Activated CD4-positive, alpha-beta T cell treated with anti-CD3 and anti-CD28 coated beads, Interleukin-2, amount 50 U/mL, for 4 hours (primary cell): ENCODE measurements around the gene SRC.
A peak's percentile ranks its signal among the peaks of the same experiment; 100 is the strongest.
"Not testable (repeated sequence)": the region's sequence is repeated elsewhere in the genome, so short reads cannot be mapped to it uniquely, and the experiment has no call there.

Experiments used
- DNase-seq, 2 experiments: peaks; one replicate each; pipeline ENCODE4 v3.0.0-alpha.2; 2020

SRC gene

DNA sequence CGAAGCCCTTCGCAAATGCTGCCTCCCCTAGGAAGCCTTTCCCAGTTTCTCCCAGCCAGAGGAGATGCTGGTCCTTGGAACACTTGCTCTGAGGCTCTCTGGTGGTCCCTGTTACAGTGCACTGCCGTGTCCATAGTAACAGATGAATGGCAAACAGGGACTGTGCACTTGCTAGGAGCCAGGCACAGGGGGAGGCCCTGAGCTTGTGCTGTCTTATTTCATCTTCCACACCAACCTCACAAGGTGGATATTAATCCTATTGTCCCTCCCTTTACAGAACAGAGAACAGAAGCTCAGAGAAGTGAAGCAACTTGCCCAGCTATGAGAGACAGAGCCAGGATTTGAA, 19.0 kb downstream of the SRC start:
- no peak for DNase-seq

DNA sequence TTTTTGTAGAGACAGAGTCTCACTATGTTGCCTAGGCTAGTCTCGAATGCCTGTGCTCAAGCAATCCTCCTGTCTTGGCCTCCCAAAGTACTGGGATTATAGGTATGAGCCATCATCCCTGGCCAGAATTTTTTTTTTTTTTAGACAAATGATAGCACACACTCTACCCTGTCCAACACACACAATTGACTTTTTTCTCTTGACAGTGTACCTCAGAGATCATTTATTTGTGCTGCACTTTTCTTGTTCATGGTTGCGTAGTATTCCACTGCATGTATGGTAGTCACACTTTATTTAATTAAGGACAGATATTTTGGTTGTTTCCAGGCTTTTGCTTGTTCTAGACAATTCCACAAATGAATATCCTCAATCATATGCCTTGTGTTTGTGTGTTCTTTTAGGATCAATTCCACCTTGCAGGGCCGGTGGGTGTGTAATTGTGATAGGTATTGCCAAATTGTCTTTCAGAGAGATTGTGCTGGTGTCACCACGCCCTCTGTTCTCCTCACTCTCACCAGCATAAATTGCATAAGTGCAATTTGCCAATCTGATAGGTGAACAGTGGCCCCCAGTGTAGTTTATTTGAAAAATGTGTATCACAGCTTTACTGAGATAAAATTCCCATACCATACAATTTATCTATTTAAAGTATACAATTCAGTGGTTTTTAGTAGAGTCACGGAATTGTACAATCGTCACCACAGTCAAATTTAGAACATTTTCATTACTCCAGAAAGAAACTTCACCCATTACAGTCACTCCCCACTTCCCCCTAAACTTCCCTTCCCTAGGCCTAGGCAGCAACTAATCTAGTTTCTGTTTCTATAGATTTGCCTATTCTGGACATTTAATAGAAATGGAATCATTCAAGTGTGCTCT, 20.1 kb downstream of the SRC start:
- DNase-seq = no peak

DNA sequence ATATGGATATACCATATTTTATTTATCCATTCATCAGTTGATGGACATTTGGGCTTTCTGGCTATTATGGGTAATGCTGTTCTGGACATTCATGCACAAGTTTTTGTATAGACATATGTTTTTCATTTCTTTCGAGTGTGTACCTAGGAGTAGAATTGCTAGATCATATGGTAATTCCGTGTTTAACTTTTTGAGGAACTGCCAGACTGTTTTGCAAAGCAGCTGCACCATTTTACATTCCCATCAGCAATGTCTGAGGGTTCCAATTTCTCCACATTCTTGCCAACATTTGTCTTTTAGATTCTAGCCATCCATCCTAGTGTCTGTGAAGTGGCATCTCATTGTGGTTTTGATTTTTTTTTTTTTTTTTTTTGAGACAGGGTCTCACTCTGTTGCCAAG, 20.8 kb downstream of the SRC start:
- DNase-seq = no peak

DNA sequence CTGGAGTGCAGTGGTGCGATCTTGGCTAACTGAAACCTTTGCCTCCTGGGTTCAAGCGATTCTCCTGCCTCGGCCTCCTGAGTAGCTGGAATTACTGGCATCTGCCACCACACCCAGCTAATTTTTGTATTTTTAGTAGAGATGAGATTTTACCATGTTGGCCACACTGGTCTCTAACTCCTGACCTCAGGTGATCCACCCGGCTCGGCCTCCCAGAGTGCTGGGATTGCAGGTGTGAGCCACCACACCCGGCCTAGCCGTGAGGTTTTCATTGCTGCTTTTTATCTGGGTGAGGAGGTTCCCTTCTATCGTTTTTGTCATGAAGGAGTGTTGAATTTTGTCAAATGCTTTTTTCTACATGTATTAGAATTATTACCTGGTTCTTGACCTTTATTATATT, 23.9 kb downstream of the SRC start:
- no peak for DNase-seq

DNA sequence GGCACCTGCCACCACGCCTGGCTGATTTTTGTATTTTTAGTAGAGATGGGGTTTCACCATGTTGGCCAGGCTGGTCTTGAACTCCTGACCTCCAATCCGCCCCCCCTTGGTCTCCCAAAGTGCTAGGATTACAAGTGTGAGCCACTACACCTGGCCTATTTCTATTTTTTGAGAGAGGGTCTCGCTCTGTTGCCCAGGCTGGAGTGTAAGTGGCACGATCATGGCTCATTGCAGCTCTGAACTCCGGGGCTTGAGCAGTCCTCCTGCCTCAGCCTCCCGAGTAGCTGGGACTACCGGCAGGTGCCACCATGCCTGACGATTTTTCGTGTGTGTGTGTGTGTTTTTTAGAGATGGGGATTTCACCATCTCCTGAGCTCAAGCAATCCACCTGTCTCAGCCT, 25.9 kb downstream of the SRC start:
- not testable (repeated sequence) for DNase-seq

DNA sequence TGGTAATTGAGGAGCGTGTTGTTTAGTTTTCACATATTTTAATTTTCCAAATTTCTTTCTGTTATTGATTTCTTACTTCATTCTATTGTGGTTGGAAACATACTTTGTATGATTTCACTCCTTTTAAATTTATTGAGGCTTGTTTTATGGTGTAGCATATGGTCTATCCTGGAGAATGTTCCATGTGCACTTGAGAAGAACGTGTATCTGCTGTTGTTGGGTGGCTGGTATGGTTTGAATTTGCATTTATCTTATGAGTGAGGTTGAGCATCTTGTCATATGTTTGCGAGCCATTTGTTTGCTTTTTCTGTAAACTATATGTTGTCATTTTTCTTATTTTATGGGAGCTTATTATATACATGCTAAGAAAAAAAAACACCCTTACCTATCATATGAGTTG, 26.5 kb downstream of the SRC start:
- DNase-seq = no peak

DNA sequence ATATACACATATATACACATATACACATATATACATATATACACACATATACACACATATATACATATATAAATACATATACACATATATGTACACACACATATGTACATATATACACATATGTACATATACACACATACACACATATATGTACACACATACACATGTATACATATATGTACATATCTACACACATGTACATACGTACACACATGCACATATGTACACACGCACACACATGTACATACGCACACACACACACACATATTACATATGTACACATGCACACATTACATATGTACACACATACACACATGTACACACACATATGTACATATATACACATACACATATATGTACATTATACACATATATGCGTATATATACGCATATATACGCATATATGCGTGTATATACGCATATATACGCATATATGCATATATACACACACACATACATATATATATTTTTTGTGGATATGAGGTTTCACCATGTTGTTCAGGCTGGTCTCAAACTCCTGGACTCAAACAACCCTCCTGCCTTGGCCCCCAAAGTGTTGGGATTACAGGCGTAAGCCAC, 27.2 kb downstream of the SRC start:
- DNase-seq = no peak

DNA sequence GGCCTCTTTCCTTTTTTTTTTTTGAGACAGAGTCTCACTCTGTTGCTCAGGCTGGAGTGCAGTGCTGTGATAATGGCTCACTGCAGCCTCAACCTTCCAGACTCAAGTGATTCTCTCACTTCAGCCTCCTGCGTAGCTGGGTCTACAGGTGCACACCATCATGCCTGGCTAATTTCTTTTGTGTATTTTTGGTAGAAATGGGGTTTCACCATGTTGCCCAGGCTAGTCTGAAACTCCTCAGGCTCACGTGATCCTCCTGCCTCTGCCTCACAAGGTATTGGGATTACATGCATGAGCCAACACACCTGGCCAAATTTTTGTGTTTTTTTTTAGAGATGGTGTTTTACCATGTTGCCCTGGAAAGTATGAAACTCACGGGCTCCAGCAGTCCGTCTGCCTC, 29.3 kb downstream of the SRC start:
- no peak for DNase-seq

DNA sequence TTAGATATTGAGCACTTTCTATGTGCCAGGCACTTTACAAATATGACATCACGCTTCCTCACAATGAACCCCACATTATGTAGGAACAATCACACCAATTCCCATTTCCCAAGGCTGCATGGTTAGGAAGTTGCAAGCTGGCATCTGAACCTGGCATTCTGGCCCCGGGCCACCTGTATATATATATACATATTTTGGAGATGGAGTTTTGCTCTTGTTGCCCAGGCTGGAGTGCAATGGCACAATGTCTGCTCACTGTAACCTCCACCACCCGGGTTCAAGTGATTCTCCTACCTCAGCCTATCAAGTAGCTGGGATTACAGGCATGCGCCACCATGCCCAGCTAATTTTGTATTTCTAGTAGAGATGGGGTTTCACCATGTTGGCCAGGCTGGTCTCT, 30.4 kb downstream of the SRC start:
- no peak for DNase-seq

DNA sequence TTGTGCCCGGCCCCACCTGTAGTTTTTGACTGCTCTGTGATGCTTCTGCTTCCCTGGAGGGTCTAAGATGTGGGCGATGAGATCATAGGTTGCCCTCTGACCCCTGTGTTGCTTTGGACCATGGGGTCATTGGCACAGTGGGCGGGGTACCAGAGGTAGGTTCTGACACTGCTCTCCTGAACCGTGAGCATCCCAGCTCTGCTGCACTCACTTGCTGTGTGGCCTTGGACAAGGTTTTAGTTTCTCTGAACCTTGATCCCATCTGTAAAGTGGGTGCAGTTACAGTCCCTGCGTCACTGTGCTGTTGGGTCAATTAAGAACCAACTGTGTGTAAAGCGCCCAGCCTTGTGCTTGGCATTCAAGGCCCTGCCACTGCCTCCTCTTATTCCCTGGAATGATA, 30.9 kb downstream of the SRC start:
- DNase-seq = no peak

GRCh38 chr20:37377346-37378081, 31.6 kb downstream of the SRC start:
- no peak for DNase-seq

DNA sequence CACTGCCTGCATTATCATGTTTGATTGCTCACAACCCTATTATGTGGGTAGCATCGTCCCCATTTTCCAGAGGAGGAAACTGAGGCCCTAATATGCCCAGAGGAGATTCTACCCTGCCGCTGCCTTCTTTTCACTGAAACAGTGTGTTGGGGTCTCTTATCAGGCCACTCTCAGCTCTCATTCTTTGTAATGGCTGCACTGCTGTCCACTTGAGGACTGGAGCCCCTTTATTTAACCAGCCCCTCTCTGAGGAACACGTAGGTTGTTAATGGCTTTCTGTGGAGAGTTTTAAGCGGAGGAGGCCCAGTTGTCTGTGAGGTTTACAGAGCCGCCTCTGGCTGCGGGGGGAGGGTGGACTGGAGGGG, 32.5 kb downstream of the SRC start:
- no peak for DNase-seq

DNA sequence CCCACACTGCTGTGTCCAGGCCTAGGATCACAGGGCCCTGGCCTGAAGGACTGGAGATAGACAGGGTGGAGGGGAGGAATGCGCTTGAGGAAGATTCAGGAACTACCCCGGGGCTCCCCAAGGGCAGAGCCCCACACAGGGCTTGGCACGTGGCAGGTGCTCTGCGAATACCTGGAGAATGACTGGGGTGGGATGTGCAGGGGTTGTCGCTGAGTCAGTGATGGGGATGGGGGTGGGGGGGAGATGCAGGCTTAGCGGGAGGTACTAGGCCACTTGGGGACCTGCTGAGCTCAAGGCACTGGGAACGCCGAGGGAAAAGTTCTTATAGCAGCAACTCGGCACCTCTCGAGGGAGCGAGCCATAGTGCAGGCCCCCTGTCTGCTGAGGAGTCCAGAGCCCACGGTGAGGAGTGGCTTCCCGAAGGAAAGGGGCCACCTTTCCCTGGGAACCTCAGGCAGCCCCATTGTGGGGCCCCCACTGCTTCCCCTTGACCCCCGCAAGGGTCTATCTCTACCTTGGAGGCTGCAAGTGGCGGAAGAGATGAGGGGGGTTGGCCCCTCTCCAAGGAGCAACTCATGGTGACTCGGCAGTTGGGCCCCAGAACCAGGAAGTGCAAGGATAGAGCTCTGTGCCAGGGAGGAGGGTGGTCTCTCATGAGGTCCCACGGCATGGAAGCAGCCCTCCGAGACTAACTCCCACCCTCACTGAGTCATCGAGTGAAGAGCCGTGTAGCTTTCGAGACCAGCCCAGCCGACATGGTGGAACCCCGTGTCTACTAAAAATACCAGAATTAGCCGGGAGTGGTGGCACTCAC, 33.1 kb downstream of the SRC start:
- DNase-seq = no peak

GRCh38 chr20:37379967-37380828, 34.3 kb downstream of the SRC start:
- DNase-seq = no peak

DNA sequence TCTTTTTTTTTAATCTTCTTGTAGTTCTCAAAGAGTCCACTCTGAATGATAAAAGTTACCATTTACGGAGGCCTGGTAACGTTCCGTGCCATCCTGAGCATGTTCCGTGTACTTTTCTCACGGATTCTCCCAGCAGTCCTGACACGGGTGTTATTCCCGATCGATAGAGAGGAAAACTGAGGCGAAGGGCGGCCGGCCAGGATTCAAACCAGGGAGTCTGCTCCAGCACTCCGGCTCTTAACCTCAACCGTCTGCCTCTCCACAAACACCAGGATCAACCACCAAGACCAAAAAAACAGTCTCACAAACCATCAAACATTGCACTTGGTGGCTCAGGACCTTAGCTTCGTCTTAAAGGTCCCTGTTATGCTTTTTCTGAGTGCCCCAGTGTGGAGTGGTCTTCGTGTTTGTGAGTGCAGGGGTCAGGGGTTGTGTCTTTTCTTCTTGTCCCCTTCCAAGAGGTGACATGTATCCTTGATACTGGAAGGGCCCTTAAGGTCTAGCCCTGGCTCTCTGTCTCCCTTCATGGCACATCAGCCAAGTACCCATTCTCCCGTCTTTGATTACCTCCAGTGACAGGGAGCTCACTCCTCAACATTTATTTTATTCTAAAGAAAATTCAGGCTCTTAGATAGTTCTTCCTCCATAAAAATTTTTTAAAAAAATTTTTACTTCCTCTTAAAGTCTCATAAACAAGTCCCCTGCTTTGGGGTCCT, 35.1 kb downstream of the SRC start:
- no peak for DNase-seq

- no peak for DNase-seq
Observed at GRCh38 chr20:37381621-37382471, 35.9 kb downstream of the SRC start.

DNA sequence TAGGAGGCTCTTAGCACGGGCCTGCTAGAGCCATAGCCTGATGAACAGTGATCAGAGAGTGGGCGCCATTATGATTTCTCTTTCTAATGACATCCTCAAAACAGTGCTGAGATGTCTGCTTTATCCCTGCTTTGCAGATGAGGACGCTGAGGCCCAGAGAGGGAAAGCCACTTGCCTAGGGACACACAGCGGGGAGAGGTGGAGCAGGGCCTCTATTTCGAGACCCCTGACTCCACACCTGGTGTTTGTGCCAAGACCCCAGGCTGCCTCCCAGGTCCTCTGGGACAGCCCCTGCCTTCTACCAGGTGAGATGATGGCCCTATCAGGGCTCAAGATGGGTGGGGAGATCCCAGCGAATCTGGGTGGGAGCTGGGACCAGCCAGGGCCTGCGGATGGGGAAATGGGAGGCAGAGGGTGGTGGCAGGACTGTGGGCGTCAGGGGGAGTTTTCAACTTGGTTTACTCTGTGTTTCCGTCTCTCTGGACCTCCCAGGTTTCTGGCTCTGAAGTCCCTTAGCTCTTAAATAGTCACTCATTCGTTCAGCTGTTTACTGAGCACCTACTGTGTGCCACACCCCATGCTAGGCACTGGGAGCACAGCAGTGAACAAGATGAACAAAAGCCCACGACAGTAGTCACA, 36.7 kb downstream of the SRC start:
- no peak for DNase-seq

- DNase-seq = no peak
Observed at GRCh38 chr20:37383229-37383989, 37.5 kb downstream of the SRC start.

DNA sequence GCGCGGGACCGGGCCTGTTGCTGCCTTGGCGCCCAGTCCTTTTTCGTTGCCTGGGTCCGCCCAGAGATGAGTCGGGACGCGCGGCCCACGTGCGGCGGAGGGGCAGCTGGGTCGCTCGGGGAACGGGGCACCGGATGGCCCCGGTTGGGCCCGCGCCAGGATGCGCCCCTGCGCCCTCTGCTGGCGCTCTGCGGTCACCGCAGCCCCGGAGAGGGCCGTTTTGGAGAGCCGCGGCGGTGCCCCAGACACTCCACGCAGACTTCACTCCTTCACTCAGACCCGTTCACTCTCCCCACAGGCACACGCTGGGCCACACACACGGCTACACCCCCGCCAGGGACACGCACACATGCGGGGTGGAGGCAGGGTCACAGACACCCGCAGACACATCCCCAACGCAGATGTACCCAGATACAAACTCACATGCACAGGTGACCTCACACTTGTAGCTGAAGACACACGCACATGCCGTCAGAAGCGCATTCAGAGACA, 38.8 kb downstream of the SRC start:
- DNase-seq = peak; percentile 65 to 70
